Keratinocyte (primary cell): ENCODE data around the gene TYW1B. TPM values are rescaled to one million over a fixed set of nuclear protein-coding genes. Genes with fewer than 3 reads are reported as not detected.
"Not testable (repeated sequence)": the region's sequence is repeated elsewhere in the genome, so short reads cannot be mapped to it uniquely, and the experiment has no call there.

Source experiments
- DNase-seq: peaks from one replicate; pipeline ENCODE4 v3.0.0-alpha.2; 2011; ENCODE audit warnings: low read depth, missing footprints, low spot score
- FAIRE-seq: peaks from 2 replicates; lab custom pipeline; 2011; peaks lifted over from hg19 to GRCh38; lab: Jason Lieb, UNC
- H2AFZ ChIP-seq: 2 replicates; pipeline ENCODE4 v1.6.0; 2012; ENCODE audit warnings: low read length, control low read depth, inconsistent platforms; ENCODE audit not compliant: control insufficient read depth
- H3K27ac ChIP-seq: 2 replicates; pipeline ENCODE4 v1.5.1; 2011; ENCODE audit warnings: low read length; ENCODE audit not compliant: control insufficient read depth, insufficient read depth
- H3K27me3 ChIP-seq: 3 replicates; pipeline ENCODE4 v1.6.0; 2011; ENCODE audit warnings: low read length; ENCODE audit not compliant: control insufficient read depth, insufficient read depth; ENCODE audit errors: extremely low read depth
- H3K36me3 ChIP-seq, 2 experiments: 2 replicates in 1 of 2; 3 replicates in 1 of 2; pipeline ENCODE4 v1.5.1; 2011; ENCODE audit warnings: low read length in 2 of 2, mild to moderate bottlenecking in 1 of 2; ENCODE audit not compliant: control insufficient read depth in 2 of 2, insufficient read depth in 2 of 2; ENCODE audit errors: extremely low read depth in 1 of 2
- H3K4me1 ChIP-seq: 3 replicates; pipeline ENCODE4 v1.5.1; 2011; ENCODE audit warnings: low read length; ENCODE audit not compliant: control insufficient read depth, insufficient read depth; ENCODE audit errors: extremely low read depth
- H3K4me2 ChIP-seq: 3 replicates; pipeline ENCODE4 v1.6.0; 2011; ENCODE audit warnings: low read depth, low read length; ENCODE audit not compliant: control insufficient read depth, insufficient read depth; ENCODE audit errors: extremely low read depth
- H3K4me3 ChIP-seq, 3 experiments: fragments of 200-600 bp in 1 of 3; sonication (generic) in 1 of 3; 2 replicates in 2 of 3; 3 replicates in 1 of 3; pipeline ENCODE4 v1.5.1; 2011 to 2016; ENCODE audit warnings: low read length in 3 of 3, mild to moderate bottlenecking in 3 of 3, control low read depth in 2 of 3, inconsistent platforms in 1 of 3, low read depth in 1 of 3, mixed read lengths in 1 of 3, mixed run types in 1 of 3, moderate library complexity in 1 of 3; ENCODE audit not compliant: control insufficient read depth in 2 of 3, insufficient read depth in 2 of 3; ENCODE audit errors: extremely low read depth in 1 of 3
- H3K79me2 ChIP-seq: 2 replicates; pipeline ENCODE4 v1.6.0; 2012; ENCODE audit warnings: low read length; ENCODE audit not compliant: control insufficient read depth, insufficient read depth
- H3K9ac ChIP-seq: 3 replicates; pipeline ENCODE4 v1.6.0; 2011; ENCODE audit warnings: low read length; ENCODE audit not compliant: control insufficient read depth, insufficient read depth; ENCODE audit errors: extremely low read depth
- H3K9me1 ChIP-seq: 3 replicates; pipeline ENCODE4 v1.6.0; 2011; ENCODE audit warnings: low read length; ENCODE audit not compliant: control insufficient read depth, insufficient read depth; ENCODE audit errors: extremely low read depth
- H3K9me3 ChIP-seq: 2 replicates; pipeline ENCODE4 v1.5.1; 2012; ENCODE audit warnings: low read depth, low read length; ENCODE audit not compliant: control insufficient read depth
- H4K20me1 ChIP-seq: 3 replicates; pipeline ENCODE4 v1.6.0; 2011; ENCODE audit warnings: low read length; ENCODE audit not compliant: control insufficient read depth, insufficient read depth; ENCODE audit errors: extremely low read depth
- EZH2 ChIP-seq: IDR thresholded peaks from one replicate; pipeline ENCODE4 v1.6.1; 2012; ENCODE audit warnings: inconsistent platforms, mild to moderate bottlenecking, low read length, moderate library complexity
- dilution Hi-C: fragments of 300-500 bp; cut with MboI; formaldehyde crosslinking; loops from one replicate; pipeline ENCODE4 v1.7.0; 2020; ENCODE audit warnings: low sequenced_read_pairs; ENCODE audit not compliant: extremely low pct_ligation_motif_present
- polyA plus RNA-seq, 5 experiments: library from polyadenylated mRNA; depleted of rRNA in 3 of 5; stranded (reverse) in 3 of 5; stranded (forward) in 1 of 5; unstranded in 1 of 5; fragments of >200 nt; gene quantifications; 1 replicate in 1 of 5; 2 replicates in 3 of 5; 3 replicates in 1 of 5; pipeline versions ENCODE4 v1.2.1 to v1.2.3, GENCODE V29; 2011 to 2012; ENCODE audit warnings: missing spikeins in 2 of 5, low read depth in 1 of 5, low replicate concordance in 1 of 5
- TF ChIP-seq, protein P1 (sequence below), 3 experiments: IDR thresholded peaks in 1 of 3; conservative IDR thresholded peaks in 1 of 3; optimal IDR thresholded peaks in 1 of 3; 2 replicates in 2 of 3; 3 replicates in 1 of 3; pipeline versions ENCODE3 to v1.5.1; 2011; ENCODE audit warnings: low read length in 3 of 3, mild to moderate bottlenecking in 3 of 3, moderate library complexity in 2 of 3, control low read depth in 1 of 3, inconsistent platforms in 1 of 3; ENCODE audit not compliant: insufficient read depth in 2 of 3; ENCODE audit errors: extremely low read depth in 1 of 3

Gene TYW1B
- polyA plus RNA-seq, 1 donor (not counting 4 experiments of a cell fraction or from before 2014, with no cell fraction given): 2.5 TPM

DNA sequence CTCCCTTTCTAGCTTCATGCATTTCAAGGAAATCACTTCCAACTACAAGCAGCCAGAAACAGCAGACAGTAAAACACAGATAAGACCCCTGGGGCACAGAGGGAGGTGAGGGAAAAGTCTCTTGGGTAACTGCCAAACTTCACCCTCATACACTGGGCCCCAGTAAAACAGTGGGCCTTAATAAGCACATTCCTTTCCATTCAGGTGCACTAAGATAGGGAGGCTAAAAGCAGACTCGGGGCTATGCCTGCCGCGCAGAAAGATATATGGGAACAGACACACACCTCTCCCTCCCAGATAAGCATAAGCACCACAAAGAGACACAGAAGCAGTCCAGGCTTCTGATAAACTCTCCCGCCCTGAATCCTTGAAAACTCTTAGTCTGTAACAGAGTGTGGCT lies 117.0 kb downstream of the TYW1B start:
- Histone ChIP-seq H3K4me3 (no peak overlapping the region), H3K27ac (no peak overlapping the region), H3K9me1 (no peaks in the 10 kb centered on the region), H2AFZ (no peak overlapping the region), H3K4me1 (no peaks in the 10 kb centered on the region), H3K4me2 (no peak overlapping the region), H4K20me1 (no peaks in the 10 kb centered on the region), H3K36me3 (no peaks in the 10 kb centered on the region), H3K27me3 (no peaks in the 10 kb centered on the region), H3K9me3 (no peaks in the 10 kb centered on the region), H3K79me2 (no peaks in the 10 kb centered on the region), H3K9ac (no peak overlapping the region)
- no peak for FAIRE-seq
- TF ChIP-seq, protein P1, sequence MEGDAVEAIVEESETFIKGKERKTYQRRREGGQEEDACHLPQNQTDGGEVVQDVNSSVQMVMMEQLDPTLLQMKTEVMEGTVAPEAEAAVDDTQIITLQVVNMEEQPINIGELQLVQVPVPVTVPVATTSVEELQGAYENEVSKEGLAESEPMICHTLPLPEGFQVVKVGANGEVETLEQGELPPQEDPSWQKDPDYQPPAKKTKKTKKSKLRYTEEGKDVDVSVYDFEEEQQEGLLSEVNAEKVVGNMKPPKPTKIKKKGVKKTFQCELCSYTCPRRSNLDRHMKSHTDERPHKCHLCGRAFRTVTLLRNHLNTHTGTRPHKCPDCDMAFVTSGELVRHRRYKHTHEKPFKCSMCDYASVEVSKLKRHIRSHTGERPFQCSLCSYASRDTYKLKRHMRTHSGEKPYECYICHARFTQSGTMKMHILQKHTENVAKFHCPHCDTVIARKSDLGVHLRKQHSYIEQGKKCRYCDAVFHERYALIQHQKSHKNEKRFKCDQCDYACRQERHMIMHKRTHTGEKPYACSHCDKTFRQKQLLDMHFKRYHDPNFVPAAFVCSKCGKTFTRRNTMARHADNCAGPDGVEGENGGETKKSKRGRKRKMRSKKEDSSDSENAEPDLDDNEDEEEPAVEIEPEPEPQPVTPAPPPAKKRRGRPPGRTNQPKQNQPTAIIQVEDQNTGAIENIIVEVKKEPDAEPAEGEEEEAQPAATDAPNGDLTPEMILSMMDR (optimal IDR thresholded peaks at IDR 0.05 in 1 of 3, IDR thresholded peaks at IDR 0.05 in 1 of 3, conservative IDR thresholded peaks at IDR 0.05 in 1 of 3; ENCODE audit: extremely low read depth in 1 of 3, insufficient read depth in 2 of 3, low read length in 3 of 3): no peak
- no peak for TF ChIP-seq EZH2
- dilution Hi-C loops: no loop called here
- no peak for DNase-seq

- TF ChIP-seq, protein P1 (optimal IDR thresholded peaks at IDR 0.05 in 1 of 3, IDR thresholded peaks at IDR 0.05 in 1 of 3, conservative IDR thresholded peaks at IDR 0.05 in 1 of 3; ENCODE audit: extremely low read depth in 1 of 3, insufficient read depth in 2 of 3, low read length in 3 of 3): no peak
- TF ChIP-seq EZH2: no peak
- no peaks in the 10 kb centered on the region for H3K9me1 ChIP-seq
- DNase-seq (no peak), FAIRE-seq (no peak)
- H3K79me2 ChIP-seq: no peaks in the 10 kb centered on the region
- H3K9me3 ChIP-seq: no peaks in the 10 kb centered on the region
- H3K4me2 ChIP-seq: no peak overlapping the region
- no peak overlapping the region for H3K4me3 ChIP-seq
- no peak overlapping the region for H2AFZ ChIP-seq
- no peak overlapping the region for H3K9ac ChIP-seq
- dilution Hi-C loops: no loop called here
- H4K20me1 ChIP-seq: no peaks in the 10 kb centered on the region
- H3K27me3 ChIP-seq: no peaks in the 10 kb centered on the region
- no peaks in the 10 kb centered on the region for H3K36me3 ChIP-seq
- H3K4me1 ChIP-seq: no peaks in the 10 kb centered on the region
- no peak overlapping the region for H3K27ac ChIP-seq
Observed at GRCh38 chr7:72709909-72710308, 118.1 kb downstream of the TYW1B start.

GRCh38 chr7:72708371-72709050 lies 119.5 kb downstream of the TYW1B start:
- FAIRE-seq, H3K36me3 ChIP-seq, dilution Hi-C loops, H3K9ac ChIP-seq, H3K4me2 ChIP-seq, DNase-seq, H3K27ac ChIP-seq, H3K9me1 ChIP-seq, H2AFZ ChIP-seq, H3K27me3 ChIP-seq, H3K79me2 ChIP-seq, H3K4me1 ChIP-seq, H4K20me1 ChIP-seq, H3K9me3 ChIP-seq, H3K4me3 ChIP-seq: not testable (repeated sequence)
